ENCODE data around the gene PAM. TPM values are rescaled to one million over a fixed set of nuclear protein-coding genes. Genes with fewer than 3 reads are reported as not detected.

The PAM gene
- total and polyA plus RNA-seq, 2 of the 13 experiments (the other 11 are each of a cell fraction or from before 2014, with no cell fraction given): 20.2 to 79.1 TPM

GRCh38 chr5:102755686-102756371 is 724 bp downstream of the PAM start (continued):
- TF ChIP-seq HOMEZ (CRISPR knock-in tag; IDR thresholded peaks at IDR 0.05; ENCODE audit: low read depth) (0 out of 2 replicates have a peak, but pooled peaks have one; percentile 38), HOXA7 (CRISPR knock-in tag; IDR thresholded peaks at IDR 0.05) (no peak), ZNF746 (CRISPR knock-in tag; IDR thresholded peaks at IDR 0.05) (0 out of 2 replicates have a peak, but pooled peaks have one; percentile 8), ZNF7 (CRISPR knock-in tag; IDR thresholded peaks at IDR 0.05) (no peak), ZNF678 (CRISPR knock-in tag; IDR thresholded peaks at IDR 0.05) (no peak), TFAP4 (IDR thresholded peaks at IDR 0.05; ENCODE audit: borderline replicate concordance, low read depth) (no peak), ERF (CRISPR knock-in tag; IDR thresholded peaks at IDR 0.05) (0 out of 2 replicates have a peak, but pooled peaks have one; percentile 19), ZNF431 (CRISPR knock-in tag; IDR thresholded peaks at IDR 0.05; ENCODE audit: borderline replicate concordance, low read depth) (no peak), ZHX1 (CRISPR knock-in tag; IDR thresholded peaks at IDR 0.05; ENCODE audit: low read depth) (0 out of 2 replicates have a peak, but pooled peaks have one; percentile 36), ZNF280B (CRISPR knock-in tag; IDR thresholded peaks at IDR 0.05; ENCODE audit: borderline replicate concordance) (no peak), ZBTB37 (CRISPR knock-in tag; IDR thresholded peaks at IDR 0.05) (no peak), ZNF619 (CRISPR knock-in tag; IDR thresholded peaks at IDR 0.05) (peak; percentile 67; the same call in 1 of the 2 replicates), TSC22D2 (CRISPR knock-in tag; IDR thresholded peaks at IDR 0.05; ENCODE audit: borderline replicate concordance) (no peak), ZSCAN21 (CRISPR knock-in tag; IDR thresholded peaks at IDR 0.05; ENCODE audit: borderline replicate concordance) (no peak), SMAD1 (CRISPR knock-in tag; IDR thresholded peaks at IDR 0.05; ENCODE audit: borderline replicate concordance, low read depth) (0 out of 2 replicates have a peak, but pooled peaks have one; percentile 34), ZNF883 (CRISPR knock-in tag; IDR thresholded peaks at IDR 0.05; ENCODE audit: not compliant biosample characterization) (no peak), ZFY (CRISPR knock-in tag; IDR thresholded peaks at IDR 0.05) (no peak; the same call in 1 of the 2 replicates), SNAPC2 (CRISPR knock-in tag; IDR thresholded peaks at IDR 0.05) (no peak)
- TF ChIP-seq, protein P1, sequence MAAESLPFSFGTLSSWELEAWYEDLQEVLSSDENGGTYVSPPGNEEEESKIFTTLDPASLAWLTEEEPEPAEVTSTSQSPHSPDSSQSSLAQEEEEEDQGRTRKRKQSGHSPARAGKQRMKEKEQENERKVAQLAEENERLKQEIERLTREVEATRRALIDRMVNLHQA (CRISPR knock-in tag; IDR thresholded peaks at IDR 0.05): no peak
